HG03066 (cell line): Measurements from ENCODE around the gene TRIP10.

Source experiments
- ATAC-seq: cut with Tn5 transposase; IDR thresholded peaks from one replicate; pipeline ENCODE4 v1.9.1; 2021; ENCODE audit warnings: low read depth; ENCODE audit not compliant: unreplicated experiment

TRIP10 gene

DNA sequence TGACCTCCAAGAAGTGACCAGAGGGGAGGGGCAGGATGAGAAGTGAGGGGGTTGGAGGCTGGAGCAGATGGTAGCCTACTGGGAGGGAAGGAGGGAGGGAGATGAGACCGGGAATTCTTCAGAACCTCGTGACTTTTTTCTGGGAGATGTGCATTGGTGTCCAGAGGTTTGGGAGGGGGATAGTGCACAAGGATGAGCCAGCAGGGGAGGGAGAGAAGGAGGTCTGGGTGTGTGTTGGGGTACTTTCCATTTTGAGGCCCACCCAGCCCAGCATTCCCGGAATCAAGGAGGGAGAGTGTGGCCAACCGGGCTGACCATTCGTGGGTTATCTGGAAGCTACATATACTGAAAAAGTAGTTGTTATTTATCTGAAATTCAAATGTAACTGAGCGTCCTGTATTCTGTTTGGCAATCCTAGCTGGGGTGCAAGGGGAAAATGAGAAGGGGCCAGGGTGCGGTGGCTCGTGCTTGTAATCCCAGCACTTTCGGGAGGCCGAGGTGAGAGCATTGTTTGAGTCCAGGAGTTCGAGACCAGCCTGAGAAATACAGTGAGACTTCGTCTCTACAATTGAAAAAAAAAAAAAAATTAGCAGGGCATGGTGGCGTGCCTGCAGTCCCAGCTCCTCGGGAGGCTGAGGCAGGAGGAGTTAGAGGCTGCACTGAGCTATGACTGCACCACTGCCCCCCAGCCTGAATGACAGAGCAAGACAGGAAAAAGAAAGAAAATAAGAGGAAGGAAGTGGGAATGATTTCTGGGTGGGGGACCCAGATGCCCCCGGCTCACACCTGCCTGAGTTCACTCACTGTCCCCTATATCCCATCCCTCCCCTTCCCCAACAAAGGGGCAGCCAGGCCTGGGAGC is 14.6 kb upstream of the TRIP10 start:
- ATAC-seq = no peak

DNA sequence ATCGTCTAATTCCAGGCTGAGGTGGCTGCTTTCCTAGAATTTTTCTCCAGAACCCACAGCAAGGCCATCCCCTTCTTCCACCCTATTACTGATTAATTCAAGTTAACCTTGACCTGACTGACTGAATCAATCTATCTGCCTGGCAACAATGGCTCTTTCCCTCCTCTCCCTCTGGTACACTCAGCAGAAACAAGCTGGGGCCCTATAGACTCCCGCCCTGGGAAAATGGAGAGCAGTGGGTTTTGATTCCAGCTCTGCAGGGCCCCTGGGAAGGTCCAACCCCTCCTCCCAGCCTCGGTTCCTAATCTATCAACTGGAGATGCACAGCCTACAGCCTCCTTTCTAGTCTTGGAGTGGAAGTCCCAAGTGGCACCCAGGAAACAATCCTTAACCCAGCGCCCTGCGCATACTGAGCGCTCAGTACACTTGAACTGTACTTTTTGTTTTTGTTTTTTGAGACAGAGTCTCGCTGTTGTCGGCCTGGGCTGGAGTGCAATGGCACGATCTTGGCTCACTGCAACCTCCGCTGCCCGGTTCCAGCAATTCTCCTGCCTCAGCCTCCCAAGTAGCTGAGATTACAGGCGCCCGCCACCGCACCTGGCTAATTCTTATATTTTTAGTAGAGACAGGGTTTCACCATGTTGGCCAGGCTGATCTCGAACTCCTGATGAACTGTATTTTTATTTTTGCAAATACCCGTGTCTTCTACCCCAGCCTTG is 13.8 kb upstream of the TRIP10 start:
- no peak for ATAC-seq

DNA sequence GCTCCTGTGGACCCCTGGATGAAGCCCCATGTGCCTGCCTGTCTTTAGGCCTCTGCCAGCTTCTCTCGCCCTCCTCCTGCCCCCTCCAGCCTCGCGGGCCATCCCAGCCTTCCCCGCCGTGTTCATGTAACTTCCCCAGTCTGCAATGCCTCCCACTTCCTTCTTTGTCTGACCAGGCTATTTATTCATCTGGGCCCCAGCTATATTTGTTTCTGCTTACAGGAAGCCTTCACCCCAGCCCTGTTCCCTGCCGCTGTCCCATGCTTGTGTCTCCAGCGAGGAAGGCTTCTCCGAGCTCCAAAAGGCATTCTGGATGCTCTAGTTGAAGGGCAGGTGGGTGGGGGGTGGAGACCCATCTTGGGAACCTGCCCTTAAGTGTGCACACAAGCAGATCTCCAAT is 11.1 kb upstream of the TRIP10 start:
- ATAC-seq = no peak

DNA sequence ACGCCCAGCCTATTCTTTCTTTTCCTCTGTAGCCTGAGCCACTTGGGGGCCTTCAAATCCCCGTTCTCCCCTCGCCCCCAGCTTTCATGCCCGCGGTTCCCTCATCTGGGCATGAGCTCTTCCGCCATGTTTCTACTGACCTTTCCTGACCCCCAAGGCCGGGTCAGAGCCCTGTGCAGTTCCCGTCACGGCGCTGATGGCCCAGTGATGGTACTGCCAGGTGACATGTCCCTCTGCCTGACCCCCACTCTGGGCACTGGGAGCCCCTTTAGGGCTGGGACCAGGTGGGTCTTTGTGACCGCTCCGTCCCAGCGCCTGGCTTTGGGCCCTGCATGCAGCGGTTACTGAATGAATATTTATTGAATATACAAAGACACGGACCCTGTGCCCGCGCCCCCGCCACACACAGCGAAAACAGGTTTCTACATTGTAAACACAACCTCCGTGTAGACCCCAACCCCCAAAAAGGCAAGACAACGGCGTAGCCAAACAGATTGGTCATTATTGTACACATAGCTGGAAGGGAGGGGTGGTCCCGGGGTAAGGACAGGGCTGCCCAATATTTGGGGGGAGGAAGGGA is 9.8 kb upstream of the TRIP10 start:
- ATAC-seq = no peak

DNA sequence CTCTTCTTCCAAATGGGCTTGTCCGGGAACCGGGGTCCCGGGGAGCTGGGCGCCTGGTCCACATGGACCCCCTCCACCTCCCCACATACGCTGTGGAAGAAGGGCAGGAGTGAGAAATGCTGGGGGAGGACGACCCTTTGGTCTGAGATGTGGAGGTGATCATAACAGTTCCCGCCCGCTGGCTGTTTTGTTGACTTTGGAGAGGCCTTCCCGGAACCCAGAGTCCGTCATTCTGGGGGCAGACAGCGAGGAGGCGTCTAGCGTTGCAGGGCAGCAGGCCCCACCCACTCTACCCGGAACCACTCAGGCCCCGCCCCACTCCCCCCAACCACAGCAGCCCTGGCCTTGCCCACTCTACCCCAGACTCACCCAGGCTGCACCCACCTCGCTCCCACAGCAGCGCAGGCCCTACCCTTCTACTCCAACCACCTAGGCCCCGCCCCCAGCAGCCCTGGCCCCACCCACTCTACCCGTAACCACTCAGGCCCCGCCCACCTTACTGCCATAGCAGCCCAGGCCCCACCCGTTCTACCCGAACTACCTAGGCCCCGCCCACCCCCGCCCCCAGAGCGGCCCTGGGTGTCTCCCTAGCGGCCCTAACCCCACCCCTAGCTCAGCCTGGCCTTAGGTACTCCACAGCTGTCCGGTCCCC is 9.2 kb upstream of the TRIP10 start:
- no peak for ATAC-seq

DNA sequence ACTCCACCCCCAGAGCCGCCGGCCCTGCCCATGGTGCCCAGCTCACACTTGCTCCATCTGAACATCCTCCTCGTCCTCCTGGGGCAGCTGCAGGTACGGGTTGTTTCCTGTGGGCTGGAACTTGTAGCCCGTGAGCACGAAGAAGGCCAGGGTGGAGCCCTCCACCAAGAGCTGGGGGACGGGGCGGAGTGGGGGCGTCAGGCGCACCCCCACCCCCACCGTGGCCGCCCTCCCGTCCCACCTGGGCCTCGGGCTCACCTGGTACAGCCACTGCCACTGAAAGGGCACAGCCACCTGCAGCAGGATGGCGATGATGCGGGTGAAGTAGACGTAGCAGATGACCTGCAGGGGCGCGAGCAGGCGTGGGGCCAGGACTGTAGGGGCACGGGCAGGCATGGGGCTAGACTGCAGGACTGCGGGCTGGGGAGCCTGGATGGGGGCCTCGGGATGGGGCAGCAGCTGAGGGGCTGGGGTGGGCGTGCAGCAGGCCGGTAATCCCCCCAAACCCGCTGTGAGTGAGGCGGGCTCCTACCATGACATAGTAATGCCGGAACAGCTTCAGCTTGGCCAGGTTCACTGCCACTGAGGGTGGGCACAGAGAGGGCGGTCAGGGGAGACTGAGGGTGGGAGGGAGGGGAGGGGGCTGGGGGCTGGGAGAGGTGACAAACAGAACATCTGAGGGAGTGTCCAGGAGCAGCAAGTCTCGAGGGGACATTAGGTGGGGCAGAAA is 8.4 kb upstream of the TRIP10 start:
- no peak for ATAC-seq

DNA sequence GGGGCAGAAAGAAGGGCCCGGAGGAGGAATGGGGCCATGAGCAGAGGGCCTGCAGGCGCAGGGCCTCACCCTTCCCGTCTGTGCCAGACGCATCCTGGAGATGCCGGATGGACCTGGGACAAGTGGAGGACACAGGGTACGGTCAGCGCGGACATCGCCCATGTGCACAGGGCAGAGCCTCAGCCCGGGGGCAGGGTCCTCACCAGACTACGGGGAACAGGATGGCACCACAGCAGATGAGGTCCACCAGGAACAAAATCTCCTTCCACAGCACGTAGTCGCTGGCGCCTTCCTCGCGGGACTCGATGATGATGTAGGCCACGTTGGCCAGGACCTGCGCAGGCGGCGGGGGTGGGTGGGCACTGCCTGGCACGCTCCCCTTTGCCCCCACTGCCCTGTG is 7.7 kb upstream of the TRIP10 start:
- no peak for ATAC-seq

DNA sequence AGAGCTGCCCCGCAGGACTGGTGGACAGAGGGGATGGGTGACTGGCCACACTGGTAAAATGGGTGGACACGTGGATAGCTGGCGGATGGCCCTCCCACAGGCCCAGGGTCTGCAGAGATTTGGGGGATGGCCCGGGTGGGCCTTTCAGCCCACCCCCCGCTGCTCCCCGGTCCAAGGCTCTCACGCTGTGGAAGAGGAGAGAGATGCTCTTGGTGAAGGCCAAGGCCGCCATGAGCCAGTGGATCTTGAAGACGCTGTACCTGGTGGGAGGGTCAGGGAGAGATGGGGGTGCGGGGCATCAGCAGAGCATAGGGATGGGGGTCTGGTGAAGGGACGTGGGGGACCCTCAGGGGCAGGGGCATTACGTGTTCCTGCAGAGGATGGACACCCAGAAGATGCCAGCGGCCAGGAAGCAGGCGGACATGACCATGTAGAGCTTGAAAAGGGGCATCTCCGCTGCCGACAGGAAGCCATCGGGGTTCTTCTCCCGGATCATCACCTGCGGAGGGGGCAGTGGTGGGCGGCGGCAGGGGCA is 6.6 kb upstream of the TRIP10 start:
- no peak for ATAC-seq

DNA sequence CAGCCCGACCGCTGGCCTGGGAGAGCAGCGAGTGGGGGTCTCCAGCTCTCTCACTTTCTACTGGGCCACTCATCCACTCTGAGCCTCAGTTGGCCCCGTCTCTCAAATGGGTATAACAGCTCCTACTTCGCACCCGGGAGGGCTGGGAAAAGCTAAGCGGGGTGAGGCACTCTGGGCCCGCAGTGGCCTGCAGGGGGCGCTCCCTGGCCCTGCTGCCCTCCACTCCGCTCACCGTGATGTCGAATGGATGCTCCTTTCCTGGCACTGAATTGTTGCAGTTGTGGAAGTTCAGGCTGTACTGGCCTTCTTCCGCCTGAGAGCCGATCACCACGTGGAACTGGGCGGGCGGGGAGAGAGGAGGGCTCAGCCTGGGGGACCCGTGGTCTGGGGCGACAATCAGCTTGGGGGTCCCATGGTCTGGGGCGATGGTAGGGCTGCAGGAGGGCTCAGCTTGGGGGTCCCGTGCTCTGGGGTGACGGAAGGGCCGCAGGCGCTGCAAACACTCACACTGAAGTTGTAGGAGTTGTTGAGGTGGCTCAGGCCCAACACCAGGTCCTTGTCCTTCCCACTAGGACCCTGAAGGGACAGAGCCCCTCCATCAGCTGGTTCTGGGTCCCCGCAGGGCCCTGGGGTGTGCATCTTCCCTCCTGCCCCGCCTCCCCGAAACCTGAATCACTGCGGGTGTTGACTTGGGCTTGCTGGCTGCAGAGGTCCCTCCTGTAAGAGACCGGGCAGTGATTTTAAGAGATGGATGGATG is 6.0 kb upstream of the TRIP10 start:
- ATAC-seq = no peak

DNA sequence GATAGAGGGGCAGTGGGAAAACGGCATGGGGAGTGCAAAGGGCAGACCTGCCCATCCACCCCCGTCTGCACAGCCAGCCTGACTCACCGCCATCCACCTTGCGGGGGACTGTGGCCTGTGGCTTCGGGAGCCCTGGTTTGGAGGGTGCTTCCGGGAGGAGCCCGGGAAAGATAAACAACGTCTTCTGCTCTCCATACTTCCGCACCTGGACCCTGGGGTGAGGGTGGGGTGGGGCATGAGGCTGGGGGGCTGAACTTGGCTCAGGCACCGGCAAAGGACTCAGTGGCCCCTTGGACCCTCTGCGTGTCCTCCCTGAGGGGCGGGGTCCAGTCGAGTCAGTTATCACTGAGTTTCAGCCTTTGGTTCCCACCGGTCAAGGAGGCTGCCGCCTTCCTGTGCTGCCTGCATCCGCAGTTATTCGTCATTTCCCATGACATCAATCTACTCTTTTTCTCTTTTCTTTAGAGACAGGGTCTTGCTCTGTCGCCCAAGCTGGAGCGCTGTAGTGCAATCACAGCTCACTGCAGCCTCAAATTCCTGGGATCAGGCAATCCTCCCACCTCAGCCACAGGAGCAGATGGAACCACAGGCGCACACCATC is 5.3 kb upstream of the TRIP10 start:
- no peak for ATAC-seq

DNA sequence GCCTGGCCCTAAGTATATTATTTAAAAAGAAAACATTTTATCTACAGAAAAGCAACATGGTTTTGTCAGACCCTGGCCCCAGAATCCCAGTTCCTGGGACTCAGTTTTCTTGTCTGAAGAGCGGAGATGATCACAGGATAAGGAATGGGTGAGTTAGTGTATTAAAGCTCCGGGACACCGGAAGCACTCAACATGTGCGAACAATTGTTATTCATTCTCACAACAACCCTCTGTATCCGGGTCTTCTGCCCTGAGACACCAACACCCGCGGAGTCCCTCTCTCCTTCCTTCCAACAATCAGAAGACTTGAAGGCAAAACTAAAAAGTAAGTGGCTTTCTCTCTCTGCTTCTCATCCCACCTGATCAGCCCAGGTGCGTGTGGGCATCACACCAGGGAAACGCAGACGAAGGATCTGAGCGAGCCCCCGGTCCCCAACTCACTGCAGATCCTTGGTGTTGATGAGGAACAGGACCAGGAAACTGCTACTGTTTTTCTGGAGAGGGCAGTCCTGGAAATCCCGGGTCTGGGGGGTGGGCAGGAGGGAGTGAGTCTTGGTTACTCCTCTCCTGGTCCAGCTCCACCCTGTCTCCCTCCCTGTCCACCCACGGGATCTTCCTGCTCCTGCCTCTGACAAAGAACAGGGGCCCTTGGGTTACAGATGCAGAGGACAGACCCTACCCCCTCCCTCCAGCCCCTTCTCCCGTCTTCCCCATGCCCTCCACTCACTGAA is 4.1 kb upstream of the TRIP10 start:
- ATAC-seq = no peak

DNA sequence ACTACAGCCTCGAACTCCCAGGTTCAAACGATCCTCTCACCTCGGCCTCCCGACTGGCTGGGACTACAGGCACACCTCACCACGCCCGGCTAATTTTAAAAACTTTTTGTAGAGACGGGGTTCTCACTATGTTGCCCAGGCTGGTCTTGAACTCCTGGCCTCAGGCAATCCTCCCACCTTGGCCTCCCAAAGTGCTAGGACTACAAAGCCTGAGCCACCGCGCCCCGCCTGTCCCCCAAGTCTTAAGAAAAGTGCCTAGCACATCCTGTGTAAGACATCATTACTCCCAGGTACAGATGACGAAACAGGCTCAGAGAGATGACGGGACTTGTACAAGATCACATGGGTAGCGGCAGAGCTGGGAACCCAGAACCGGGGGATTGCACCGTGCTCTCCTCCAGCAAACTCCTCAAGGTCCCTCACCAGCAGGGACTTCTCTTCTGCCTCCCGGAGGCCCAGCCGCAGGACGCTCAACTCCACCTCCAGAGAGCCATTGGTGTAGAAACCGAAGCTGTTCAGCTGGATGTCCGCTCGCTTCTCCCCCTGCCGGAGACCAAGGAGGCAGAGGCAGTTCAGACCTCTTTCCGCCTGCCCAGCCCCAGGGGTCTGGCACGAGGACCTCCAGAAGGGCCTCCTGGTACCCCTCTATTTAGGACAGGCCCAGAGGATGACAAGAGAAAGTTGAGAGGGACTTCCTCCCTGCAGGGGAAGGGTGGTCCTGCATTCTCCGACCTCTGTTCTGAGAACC is 3.1 kb upstream of the TRIP10 start:
- no peak for ATAC-seq

DNA sequence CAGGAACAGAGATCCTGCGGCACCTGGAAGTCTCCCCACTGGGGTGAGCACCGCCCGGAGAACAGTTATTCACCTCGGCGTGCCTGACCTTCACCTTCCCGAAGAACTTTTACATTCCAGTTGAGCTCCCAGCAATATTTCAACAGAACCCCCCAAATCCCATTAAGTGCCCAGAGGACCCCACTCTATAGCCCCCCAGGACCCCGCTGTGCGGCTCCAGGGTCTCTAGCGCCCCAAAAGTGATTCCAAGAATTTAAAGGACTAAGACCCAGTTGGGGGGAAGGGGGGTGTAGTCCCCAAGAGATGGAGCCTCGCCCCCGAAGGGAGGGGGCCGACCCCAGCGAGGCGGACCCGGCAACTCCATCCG is 2.6 kb upstream of the TRIP10 start:
- ATAC-seq = no peak

DNA sequence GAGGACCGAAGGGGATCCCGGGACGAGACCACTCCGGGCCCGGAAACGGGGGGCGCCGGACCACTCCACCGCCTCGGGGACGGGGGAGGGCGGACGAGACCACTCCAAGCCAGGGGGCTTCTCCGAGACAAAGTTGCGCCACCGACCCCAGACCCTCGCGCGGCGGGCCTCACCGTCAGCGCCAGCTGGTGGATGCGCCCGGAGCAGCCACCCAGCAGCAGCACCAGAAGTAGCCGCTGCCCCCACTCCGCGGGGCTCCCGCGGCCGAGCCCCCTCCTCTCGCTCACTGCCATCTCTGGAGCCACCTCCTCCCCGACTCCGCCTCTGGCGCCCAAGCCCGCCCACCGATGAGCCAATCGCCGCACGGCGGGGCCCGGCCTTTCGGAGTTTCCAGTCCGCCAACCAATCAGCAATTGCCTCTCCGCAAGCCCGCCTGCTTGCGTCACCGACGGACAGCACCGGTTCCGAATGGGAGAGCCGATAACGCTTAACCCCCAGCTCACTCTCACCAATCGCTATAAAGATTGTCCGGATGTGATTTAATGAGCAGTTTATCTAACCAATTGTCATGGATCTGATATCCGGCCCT is 2.1 kb upstream of the TRIP10 start, which contains the start of gene GPR108:
Gene GPR108 (minus strand): TSS at position 297 of the 589 bp plus-strand sequence. CDS start 4 bp downstream, at position 293.
- peak; percentile 48 for ATAC-seq

DNA sequence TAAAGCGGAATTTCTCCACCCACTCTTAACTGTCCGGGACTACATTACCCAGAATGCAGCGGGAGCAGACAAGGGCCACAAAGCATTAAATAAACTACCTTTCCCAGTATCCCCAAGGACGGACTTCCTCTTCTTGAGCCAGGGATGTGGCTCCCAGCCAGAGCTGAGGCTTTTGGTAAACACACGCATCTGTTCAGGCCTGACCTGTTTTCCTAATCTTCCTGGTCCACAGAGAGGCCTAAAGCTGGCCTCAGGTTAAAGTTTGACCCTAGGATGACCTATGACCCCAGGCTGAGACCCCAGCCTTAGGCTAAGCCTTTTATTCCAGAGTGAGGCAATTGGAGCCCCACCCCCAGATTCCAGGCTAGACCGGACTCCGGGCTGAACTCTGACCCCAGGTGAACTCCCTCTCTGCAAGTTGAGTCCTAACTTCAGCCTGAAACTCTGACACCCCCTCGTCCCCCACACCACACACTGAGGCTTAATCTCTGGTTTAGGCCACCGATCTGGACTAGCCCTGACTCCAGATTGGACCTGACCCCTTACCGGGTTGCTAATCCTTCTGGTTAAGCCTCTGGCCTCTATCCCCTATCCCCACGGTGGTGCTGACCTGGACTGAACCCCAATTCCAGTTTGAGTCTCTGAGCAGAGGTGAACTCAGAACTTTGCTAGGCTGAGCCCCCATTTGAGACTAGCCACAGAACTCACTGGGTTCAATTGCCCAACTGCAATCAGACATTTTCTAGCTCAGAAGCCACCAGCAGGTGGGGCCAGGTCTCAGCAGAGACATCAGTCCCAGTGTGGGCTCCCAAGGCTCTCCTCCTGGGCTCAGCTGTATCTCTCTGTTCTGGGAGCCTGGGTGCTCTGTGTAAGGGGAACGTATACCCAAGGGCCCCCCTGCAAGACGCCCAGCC is 1.4 kb upstream of the TRIP10 start:
- no peak for ATAC-seq

DNA sequence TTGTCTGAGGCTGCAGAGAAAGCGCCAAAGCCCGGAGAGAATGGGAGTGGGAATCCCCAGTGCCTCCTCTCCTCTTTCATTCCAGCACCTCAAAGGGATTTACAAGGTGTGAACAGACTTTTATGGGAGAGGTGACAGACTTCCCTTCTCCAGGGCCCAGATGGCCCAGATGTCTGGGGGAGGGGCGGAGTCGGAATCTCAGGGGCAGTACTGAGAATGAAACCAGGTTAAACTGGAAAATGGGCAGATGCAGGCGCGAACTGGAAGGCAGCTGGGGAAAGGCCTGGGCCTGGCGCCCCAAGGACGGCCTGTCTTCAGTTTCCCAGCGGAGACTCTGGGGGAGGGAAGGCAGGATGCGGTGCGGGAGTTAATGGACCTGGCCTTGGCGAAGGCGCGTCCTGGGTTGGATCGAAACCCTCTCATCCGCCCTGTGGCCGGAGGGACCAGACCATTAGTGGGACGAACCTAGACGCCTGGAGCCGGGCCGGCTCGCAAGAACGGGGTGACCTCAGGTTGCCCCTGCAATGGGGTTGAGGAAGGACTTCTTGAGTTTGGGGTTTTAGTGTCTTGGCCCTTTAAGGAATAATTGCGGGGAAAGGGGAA is 592 bp upstream of the TRIP10 start:
- no peak for ATAC-seq
